ENCODE measurements around the gene MGAT4A. TPM values are rescaled to one million over a fixed set of nuclear protein-coding genes. Genes with fewer than 3 reads are reported as not detected.

Gene MGAT4A
- total and polyA plus RNA-seq, 2 of the 13 experiments (the other 11 are each of a cell fraction or from before 2014, with no cell fraction given), result 47.2 to 90.9 TPM

- TF ChIP-seq TGIF2 (CRISPR knock-in tag; IDR thresholded peaks at IDR 0.05) (peak; percentile 84), LCORL (IDR thresholded peaks at IDR 0.05) (no peak), LCORL (CRISPR knock-in tag; IDR thresholded peaks at IDR 0.05) (peak; percentile 91), TAF1 (CRISPR knock-in tag; IDR thresholded peaks at IDR 0.05) (peak; percentile 68), NKX3-1 (CRISPR knock-in tag; IDR thresholded peaks at IDR 0.05) (no peak), ZNF639 (CRISPR knock-in tag; conservative IDR thresholded peaks at IDR 0.05) (no peak; the same call in 1 of the 2 replicates), CBFB (CRISPR knock-in tag; IDR thresholded peaks at IDR 0.05) (peak; percentile 69; the same call in 1 of the 2 replicates), SMYD3 (CRISPR knock-in tag; IDR thresholded peaks at IDR 0.05) (0 out of 2 replicates have a peak, but pooled peaks have one; percentile 61), ZNF644 (CRISPR knock-in tag; IDR thresholded peaks at IDR 0.05; ENCODE audit: low read depth) (peak; percentile 84), ZNF331 (CRISPR knock-in tag; IDR thresholded peaks at IDR 0.05) (peak; percentile 95), MTF2 (CRISPR knock-in tag; IDR thresholded peaks at IDR 0.05; ENCODE audit: borderline replicate concordance) (0 out of 2 replicates have a peak, but pooled peaks have one; percentile 55), IRF2 (CRISPR knock-in tag; IDR thresholded peaks at IDR 0.05) (peak; percentile 87), ZNF543 (CRISPR knock-in tag; IDR thresholded peaks at IDR 0.05) (peak; percentile 71), ZFP82 (CRISPR knock-in tag; IDR thresholded peaks at IDR 0.05; ENCODE audit: borderline replicate concordance) (0 out of 2 replicates have a peak, but pooled peaks have one; percentile 46), ZNF350 (CRISPR knock-in tag; IDR thresholded peaks at IDR 0.05; ENCODE audit: borderline replicate concordance, low read depth) (peak; percentile 95)
- TF ChIP-seq, protein P1, sequence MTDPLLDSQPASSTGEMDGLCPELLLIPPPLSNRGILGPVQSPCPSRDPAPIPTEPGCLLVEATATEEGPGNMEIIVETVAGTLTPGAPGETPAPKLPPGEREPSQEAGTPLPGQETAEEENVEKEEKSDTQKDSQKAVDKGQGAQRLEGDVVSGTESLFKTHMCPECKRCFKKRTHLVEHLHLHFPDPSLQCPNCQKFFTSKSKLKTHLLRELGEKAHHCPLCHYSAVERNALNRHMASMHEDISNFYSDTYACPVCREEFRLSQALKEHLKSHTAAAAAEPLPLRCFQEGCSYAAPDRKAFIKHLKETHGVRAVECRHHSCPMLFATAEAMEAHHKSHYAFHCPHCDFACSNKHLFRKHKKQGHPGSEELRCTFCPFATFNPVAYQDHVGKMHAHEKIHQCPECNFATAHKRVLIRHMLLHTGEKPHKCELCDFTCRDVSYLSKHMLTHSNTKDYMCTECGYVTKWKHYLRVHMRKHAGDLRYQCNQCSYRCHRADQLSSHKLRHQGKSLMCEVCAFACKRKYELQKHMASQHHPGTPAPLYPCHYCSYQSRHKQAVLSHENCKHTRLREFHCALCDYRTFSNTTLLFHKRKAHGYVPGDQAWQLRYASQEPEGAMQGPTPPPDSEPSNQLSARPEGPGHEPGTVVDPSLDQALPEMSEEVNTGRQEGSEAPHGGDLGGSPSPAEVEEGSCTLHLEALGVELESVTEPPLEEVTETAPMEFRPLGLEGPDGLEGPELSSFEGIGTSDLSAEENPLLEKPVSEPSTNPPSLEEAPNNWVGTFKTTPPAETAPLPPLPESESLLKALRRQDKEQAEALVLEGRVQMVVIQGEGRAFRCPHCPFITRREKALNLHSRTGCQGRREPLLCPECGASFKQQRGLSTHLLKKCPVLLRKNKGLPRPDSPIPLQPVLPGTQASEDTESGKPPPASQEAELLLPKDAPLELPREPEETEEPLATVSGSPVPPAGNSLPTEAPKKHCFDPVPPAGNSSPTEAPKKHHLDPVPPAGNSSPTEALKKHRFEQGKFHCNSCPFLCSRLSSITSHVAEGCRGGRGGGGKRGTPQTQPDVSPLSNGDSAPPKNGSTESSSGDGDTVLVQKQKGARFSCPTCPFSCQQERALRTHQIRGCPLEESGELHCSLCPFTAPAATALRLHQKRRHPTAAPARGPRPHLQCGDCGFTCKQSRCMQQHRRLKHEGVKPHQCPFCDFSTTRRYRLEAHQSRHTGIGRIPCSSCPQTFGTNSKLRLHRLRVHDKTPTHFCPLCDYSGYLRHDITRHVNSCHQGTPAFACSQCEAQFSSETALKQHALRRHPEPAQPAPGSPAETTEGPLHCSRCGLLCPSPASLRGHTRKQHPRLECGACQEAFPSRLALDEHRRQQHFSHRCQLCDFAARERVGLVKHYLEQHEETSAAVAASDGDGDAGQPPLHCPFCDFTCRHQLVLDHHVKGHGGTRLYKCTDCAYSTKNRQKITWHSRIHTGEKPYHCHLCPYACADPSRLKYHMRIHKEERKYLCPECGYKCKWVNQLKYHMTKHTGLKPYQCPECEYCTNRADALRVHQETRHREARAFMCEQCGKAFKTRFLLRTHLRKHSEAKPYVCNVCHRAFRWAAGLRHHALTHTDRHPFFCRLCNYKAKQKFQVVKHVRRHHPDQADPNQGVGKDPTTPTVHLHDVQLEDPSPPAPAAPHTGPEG (CRISPR knock-in tag; IDR thresholded peaks at IDR 0.05), result peak; percentile 85
- TF ChIP-seq, protein P2, sequence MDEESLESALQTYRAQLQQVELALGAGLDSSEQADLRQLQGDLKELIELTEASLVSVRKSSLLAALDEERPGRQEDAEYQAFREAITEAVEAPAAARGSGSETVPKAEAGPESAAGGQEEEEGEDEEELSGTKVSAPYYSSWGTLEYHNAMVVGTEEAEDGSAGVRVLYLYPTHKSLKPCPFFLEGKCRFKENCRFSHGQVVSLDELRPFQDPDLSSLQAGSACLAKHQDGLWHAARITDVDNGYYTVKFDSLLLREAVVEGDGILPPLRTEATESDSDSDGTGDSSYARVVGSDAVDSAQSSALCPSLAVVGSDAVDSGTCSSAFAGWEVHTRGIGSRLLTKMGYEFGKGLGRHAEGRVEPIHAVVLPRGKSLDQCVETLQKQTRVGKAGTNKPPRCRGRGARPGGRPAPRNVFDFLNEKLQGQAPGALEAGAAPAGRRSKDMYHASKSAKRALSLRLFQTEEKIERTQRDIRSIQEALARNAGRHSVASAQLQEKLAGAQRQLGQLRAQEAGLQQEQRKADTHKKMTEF (CRISPR knock-in tag; IDR thresholded peaks at IDR 0.05), result peak; percentile 72
- TF ChIP-seq, protein P3, sequence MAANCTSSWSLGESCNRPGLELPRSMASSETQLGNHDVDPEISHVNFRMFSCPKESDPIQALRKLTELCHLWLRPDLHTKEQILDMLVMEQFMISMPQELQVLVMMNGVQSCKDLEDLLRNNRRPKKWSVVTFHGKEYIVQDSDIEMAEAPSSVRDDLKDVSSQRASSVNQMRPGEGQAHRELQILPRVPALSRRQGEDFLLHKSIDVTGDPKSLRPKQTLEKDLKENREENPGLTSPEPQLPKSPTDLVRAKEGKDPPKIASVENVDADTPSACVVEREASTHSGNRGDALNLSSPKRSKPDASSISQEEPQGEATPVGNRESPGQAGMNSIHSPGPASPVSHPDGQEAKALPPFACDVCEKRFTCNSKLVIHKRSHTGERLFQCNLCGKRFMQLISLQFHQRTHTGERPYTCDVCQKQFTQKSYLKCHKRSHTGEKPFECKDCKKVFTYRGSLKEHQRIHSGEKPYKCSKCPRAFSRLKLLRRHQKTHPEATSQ (CRISPR knock-in tag; IDR thresholded peaks at IDR 0.05; ENCODE audit: borderline replicate concordance), result no peak
- TF ChIP-seq, protein P4, sequence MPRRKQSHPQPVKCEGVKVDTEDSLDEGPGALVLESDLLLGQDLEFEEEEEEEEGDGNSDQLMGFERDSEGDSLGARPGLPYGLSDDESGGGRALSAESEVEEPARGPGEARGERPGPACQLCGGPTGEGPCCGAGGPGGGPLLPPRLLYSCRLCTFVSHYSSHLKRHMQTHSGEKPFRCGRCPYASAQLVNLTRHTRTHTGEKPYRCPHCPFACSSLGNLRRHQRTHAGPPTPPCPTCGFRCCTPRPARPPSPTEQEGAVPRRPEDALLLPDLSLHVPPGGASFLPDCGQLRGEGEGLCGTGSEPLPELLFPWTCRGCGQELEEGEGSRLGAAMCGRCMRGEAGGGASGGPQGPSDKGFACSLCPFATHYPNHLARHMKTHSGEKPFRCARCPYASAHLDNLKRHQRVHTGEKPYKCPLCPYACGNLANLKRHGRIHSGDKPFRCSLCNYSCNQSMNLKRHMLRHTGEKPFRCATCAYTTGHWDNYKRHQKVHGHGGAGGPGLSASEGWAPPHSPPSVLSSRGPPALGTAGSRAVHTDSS (CRISPR knock-in tag; conservative IDR thresholded peaks at IDR 0.05), result 0 out of 2 replicates have a peak, but pooled peaks have one; percentile 43
Observed at GRCh38 chr2:98702127-98702802, 28.7 kb downstream of the MGAT4A start (continued).
